Activated CD8-positive, alpha-beta T cell treated with anti-CD3 and anti-CD28 coated beads, Interleukin-2, amount 10 ng/mL, durations not matched to agents 7 days and 5 days (primary cell): ENCODE data around the gene FARSB. TPM values are rescaled to one million over a fixed set of nuclear protein-coding genes. Genes with fewer than 3 reads are reported as not detected.
"Not testable (repeated sequence)": the region's sequence is repeated elsewhere in the genome, so short reads cannot be mapped to it uniquely, and the experiment has no call there.

Experiments used
- ATAC-seq: fragments of 150-1000 bp; cut with Tn5 transposase; one replicate; pipeline ENCODE4 v1.10.0; 2021; ENCODE audit warnings: moderate library complexity
- CTCF ChIA-PET: fragments of 350-600 bp; sonication (Branson Sonifier 250); formaldehyde crosslinking; loops from one replicate; lab custom pipeline; 2021; ENCODE audit warnings: antibody characterized with exemption; lab: Charles Lee
- POLR2A ChIA-PET: fragments of 350-600 bp; sonication (Branson Sonifier 250); formaldehyde crosslinking; loops from one replicate; lab custom pipeline; 2021; ENCODE audit warnings: antibody characterized with exemption; lab: Charles Lee
- DNase-seq: peaks from one replicate; pipeline ENCODE4 v3.0.0-alpha.2; 2020
- H3K27ac Mint-ChIP-seq: one replicate; pipeline ENCODE4 v1.8.0; 2021; ENCODE audit warnings: mild to moderate bottlenecking, mixed read lengths
- H3K27me3 Mint-ChIP-seq: one replicate; pipeline ENCODE4 v1.8.0; 2021; ENCODE audit warnings: low read depth, mixed read lengths
- H3K36me3 Mint-ChIP-seq: one replicate; pipeline ENCODE4 v1.8.0; 2021; ENCODE audit warnings: low read depth, mixed read lengths
- H3K4me1 Mint-ChIP-seq: one replicate; pipeline ENCODE4 v1.8.0; 2021; ENCODE audit warnings: low read depth, mixed read lengths
- H3K4me3 Mint-ChIP-seq: one replicate; pipeline ENCODE4 v1.8.0; 2021; ENCODE audit warnings: mild to moderate bottlenecking, mixed read lengths
- H3K9me3 Mint-ChIP-seq: one replicate; pipeline ENCODE4 v1.8.0; 2022; ENCODE audit warnings: mixed read lengths; ENCODE audit not compliant: insufficient read depth
- total RNA-seq, 2 experiments: library from RNA; stranded (reverse); gene quantifications; one replicate each; pipeline ENCODE4 v1.2.3, GENCODE V29; 2021

The FARSB gene
- total RNA-seq, 2 experiments from 2014 or later, result 26.9 to 28.0 TPM

DNA sequence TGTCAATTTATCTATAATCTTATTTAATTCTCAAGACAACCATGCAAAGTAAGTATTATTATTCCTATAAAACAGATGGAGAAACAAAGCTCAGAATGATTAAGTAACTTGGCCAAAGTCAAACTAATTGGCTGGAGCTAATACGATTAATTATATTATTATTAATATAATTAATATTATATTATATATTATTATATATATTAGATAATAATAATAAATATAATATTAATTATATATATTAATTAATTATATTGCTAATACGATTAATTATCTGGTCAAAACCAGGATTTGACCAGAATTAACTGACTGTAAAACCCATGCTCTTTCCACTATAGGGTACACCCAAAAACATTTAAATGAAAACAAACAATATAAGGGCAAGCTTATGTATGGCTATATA, 52.4 kb downstream of the FARSB start:
- CTCF ChIA-PET, result no interaction called here
- Mint-ChIP-seq H3K36me3 (peaks cover 21% of the 10 kb centered on the region), H3K27ac (no peak overlapping the region), H3K4me3 (no peak overlapping the region), H3K27me3 (no peaks in the 10 kb centered on the region), H3K4me1 (no peaks in the 10 kb centered on the region), H3K9me3 (no peaks in the 10 kb centered on the region)
- POLR2A ChIA-PET, result no interaction called here
- DNase-seq (no peak), ATAC-seq (no peak)

- DNase-seq (no peak), ATAC-seq (no peak)
- Mint-ChIP-seq H3K27me3 (no peaks in the 10 kb centered on the region), H3K27ac (no peak overlapping the region), H3K4me3 (no peak overlapping the region), H3K4me1 (no peaks in the 10 kb centered on the region), H3K9me3 (no peaks in the 10 kb centered on the region), H3K36me3 (peaks cover 31% of the 10 kb centered on the region)
- CTCF ChIA-PET, result interaction anchor here (1.1 kb wide), 1 partner anchor 16 kb away, joined by 3 read pairs; no protein-coding TSS in a partner anchor
- POLR2A ChIA-PET, result no interaction called here
Observed at GRCh38 chr2:222598611-222599010, 57.3 kb downstream of the FARSB start.

- ChIA-PET CTCF (interaction anchor here (1.3 to 1.7 kb wide), 2 partner anchors 9 to 16 kb away, joined by 3 to 5 read pairs; no protein-coding TSS in a partner anchor), POLR2A (no interaction called here)
- no peak overlapping the region for H3K27ac Mint-ChIP-seq
- DNase-seq (no peak), ATAC-seq (no peak)
- H3K4me3 Mint-ChIP-seq, result no peak overlapping the region
- H3K27me3 Mint-ChIP-seq, result no peaks in the 10 kb centered on the region
- H3K9me3 Mint-ChIP-seq, result no peaks in the 10 kb centered on the region
- no peaks in the 10 kb centered on the region for H3K4me1 Mint-ChIP-seq
- H3K36me3 Mint-ChIP-seq, result peaks cover 54% of the 10 kb centered on the region
Observed at GRCh38 chr2:222595581-222595980, 60.3 kb downstream of the FARSB start.

- Mint-ChIP-seq H3K4me3 (no peak overlapping the region), H3K36me3 (peaks cover 57% of the 10 kb centered on the region), H3K4me1 (no peaks in the 10 kb centered on the region), H3K27me3 (no peaks in the 10 kb centered on the region), H3K27ac (no peak overlapping the region), H3K9me3 (no peaks in the 10 kb centered on the region)
- DNase-seq (no peak), ATAC-seq (no peak)
- ChIA-PET CTCF (interaction anchor here (0.6 to 1.7 kb wide), 6 partner anchors 10 to 276 kb away, joined by 3 to 5 read pairs (median 4); no protein-coding TSS in a partner anchor), POLR2A (no interaction called here)
Observed at GRCh38 chr2:222594679-222595078, 61.2 kb downstream of the FARSB start.

DNA sequence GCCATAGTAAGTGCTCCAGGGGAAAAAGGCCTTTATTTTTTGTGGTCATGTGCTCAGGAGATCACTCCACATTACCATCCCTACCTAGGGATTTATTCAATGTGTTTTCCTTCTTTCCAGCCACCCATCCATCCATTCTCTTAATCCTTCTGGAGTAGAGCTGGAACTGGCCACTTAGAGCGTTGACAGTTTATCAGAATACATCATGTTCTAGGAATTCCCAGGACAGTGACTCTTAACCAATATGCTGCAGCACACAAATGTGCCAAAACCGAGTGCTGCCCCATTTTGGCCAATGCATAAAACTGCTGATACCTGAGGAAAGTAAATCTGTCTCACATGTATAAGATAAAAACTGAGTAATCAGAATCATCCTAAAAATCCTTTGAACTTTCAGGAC, 63.7 kb downstream of the FARSB start:
- H3K27me3 Mint-ChIP-seq, result no peaks in the 10 kb centered on the region
- ATAC-seq (no peak), DNase-seq (no peak)
- H3K9me3 Mint-ChIP-seq, result no peaks in the 10 kb centered on the region
- POLR2A ChIA-PET, result no interaction called here
- peaks cover 59% of the 10 kb centered on the region for H3K36me3 Mint-ChIP-seq
- no peak overlapping the region for H3K27ac Mint-ChIP-seq
- CTCF ChIA-PET, result interaction anchor here (0.7 kb wide), 1 partner anchor 9 kb away, joined by 3 read pairs; no protein-coding TSS in a partner anchor
- no peaks in the 10 kb centered on the region for H3K4me1 Mint-ChIP-seq
- H3K4me3 Mint-ChIP-seq, result no peak overlapping the region

DNA sequence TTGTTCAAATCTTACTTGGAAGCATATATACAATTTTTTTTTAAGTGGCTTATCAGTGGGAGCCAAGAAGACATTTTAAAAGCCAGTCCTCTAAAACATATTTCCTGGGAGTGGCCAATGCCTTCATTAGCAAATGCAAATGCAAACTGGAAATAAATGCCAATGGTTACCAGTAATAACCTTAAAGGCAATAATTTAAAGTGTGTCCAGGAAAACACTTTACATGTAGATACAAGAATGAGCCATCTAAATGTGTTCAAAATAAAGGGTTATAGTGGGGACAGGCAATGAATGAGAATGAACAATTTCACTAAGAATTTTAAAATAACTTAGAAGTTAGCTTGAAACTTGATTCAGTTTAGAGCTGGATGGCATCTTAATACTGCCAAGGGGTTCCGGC, 64.2 kb downstream of the FARSB start:
- ChIA-PET POLR2A (no interaction called here), CTCF (no interaction called here)
- DNase-seq (no peak), ATAC-seq (no peak)
- no peak overlapping the region for H3K4me3 Mint-ChIP-seq
- H3K27ac Mint-ChIP-seq, result no peak overlapping the region
- H3K36me3 Mint-ChIP-seq, result peaks cover 61% of the 10 kb centered on the region
- no peaks in the 10 kb centered on the region for H3K9me3 Mint-ChIP-seq
- no peaks in the 10 kb centered on the region for H3K4me1 Mint-ChIP-seq
- H3K27me3 Mint-ChIP-seq, result no peaks in the 10 kb centered on the region

GRCh38 chr2:222584589-222584988, 71.3 kb downstream of the FARSB start:
- H3K4me1 Mint-ChIP-seq, H3K9me3 Mint-ChIP-seq, ATAC-seq, CTCF ChIA-PET, H3K27me3 Mint-ChIP-seq, POLR2A ChIA-PET, DNase-seq, H3K27ac Mint-ChIP-seq, H3K4me3 Mint-ChIP-seq: not testable (repeated sequence)
- peaks cover 53% of the 10 kb centered on the region for H3K36me3 Mint-ChIP-seq

- H3K4me1 Mint-ChIP-seq, result peaks cover 5% of the 10 kb centered on the region
- H3K27me3 Mint-ChIP-seq, result no peaks in the 10 kb centered on the region
- peaks cover 47% of the 10 kb centered on the region for H3K36me3 Mint-ChIP-seq
- no peaks in the 10 kb centered on the region for H3K9me3 Mint-ChIP-seq
- ChIA-PET POLR2A (no interaction called here), CTCF (no interaction called here)
- ATAC-seq (no peak), DNase-seq (no peak)
- no peak overlapping the region for H3K27ac Mint-ChIP-seq
- no peak overlapping the region for H3K4me3 Mint-ChIP-seq
Observed at GRCh38 chr2:222582928-222583327, 73.0 kb downstream of the FARSB start.

GRCh38 chr2:222577341-222577740, 78.6 kb downstream of the FARSB start:
- Mint-ChIP-seq H3K9me3 (no peaks in the 10 kb centered on the region), H3K4me3 (no peak overlapping the region), H3K27ac (no peak overlapping the region), H3K36me3 (peaks cover 14% of the 10 kb centered on the region), H3K27me3 (no peaks in the 10 kb centered on the region), H3K4me1 (peaks cover 10% of the 10 kb centered on the region)
- DNase-seq, result no peak
- POLR2A ChIA-PET, result no interaction called here
- ATAC-seq, result no peak
- CTCF ChIA-PET, result interaction anchor here (2.2 kb wide), 1 partner anchor 16 kb away, joined by 7 read pairs; no protein-coding TSS in a partner anchor

DNA sequence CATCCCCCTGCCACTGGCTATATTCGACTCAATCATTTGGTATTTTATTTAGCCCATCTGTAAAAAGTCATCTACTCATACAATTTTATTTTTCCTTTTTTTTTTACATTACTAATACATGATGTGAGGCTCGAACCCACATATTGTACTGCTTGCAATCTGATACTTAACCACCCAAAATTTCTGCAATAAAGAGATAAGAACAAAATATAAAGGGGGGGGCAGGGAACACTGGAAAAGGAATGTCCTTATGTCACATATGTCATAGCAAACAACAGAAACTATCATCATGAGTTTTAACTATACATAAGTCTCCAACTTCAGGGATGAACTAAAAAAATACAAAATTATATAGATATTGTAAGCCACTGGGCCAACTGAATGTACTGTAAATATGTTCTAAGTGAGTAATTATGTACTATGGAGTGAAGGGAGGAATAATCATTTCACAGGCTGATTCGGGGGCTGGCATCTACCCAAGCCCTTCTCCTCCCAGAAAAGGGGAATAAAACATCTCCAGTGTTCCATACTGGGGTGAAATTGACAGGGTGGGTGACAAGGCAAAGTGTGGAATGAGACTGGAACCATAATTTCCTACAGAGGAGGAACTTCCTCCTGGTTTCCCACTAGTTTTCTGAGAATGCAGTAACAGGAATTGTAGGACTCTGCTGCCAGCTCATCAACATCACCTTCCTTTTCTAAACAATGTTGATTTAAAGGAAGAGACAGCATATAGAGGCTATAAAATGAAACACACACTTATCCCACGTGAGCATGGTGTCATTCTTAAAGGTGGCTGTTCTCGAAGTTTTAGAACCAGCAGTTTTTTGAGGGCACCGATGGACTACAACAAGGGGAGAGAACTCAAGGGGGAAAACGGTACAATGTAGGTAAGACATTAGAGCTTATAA, 79.5 kb downstream of the FARSB start:
- Mint-ChIP-seq H3K36me3 (peaks cover 13% of the 10 kb centered on the region), H3K4me1 (peaks cover 10% of the 10 kb centered on the region), H3K4me3 (no peak overlapping the region), H3K27ac (no peak overlapping the region), H3K9me3 (no peaks in the 10 kb centered on the region), H3K27me3 (no peaks in the 10 kb centered on the region)
- POLR2A ChIA-PET, result no interaction called here
- CTCF ChIA-PET, result interaction anchor here (2.8 kb wide), 1 partner anchor 14 kb away, joined by 9 read pairs; no protein-coding TSS in a partner anchor
- no peak for DNase-seq
- ATAC-seq, result no peak

DNA sequence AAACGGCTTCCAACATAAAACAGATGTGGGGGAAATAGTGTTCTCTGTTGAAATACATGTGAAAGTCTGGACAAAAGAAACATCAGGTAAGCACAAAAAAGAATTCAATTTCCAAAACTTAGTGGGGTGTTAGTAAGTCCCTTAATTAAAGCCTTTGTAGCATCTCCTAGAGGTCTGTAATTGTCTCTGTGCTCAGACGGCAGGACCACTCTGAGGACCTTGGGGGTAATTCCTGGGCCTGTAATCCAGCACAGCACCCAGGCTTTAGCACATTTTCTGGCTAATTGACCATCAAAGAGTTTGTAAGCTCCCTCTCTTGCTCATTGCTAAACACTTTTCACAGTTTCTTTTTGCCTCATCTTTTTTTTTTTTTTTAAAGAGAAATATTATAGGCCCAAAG, 80.3 kb downstream of the FARSB start:
- Mint-ChIP-seq H3K36me3 (peaks cover 19% of the 10 kb centered on the region), H3K4me3 (no peak overlapping the region), H3K4me1 (peaks cover 6% of the 10 kb centered on the region), H3K27ac (no peak overlapping the region), H3K9me3 (no peaks in the 10 kb centered on the region), H3K27me3 (no peaks in the 10 kb centered on the region)
- ATAC-seq, result no peak
- ChIA-PET POLR2A (no interaction called here), CTCF (interaction anchor here (2.8 kb wide), 1 partner anchor 13 kb away, joined by 9 read pairs; no protein-coding TSS in a partner anchor)
- no peak for DNase-seq

DNA sequence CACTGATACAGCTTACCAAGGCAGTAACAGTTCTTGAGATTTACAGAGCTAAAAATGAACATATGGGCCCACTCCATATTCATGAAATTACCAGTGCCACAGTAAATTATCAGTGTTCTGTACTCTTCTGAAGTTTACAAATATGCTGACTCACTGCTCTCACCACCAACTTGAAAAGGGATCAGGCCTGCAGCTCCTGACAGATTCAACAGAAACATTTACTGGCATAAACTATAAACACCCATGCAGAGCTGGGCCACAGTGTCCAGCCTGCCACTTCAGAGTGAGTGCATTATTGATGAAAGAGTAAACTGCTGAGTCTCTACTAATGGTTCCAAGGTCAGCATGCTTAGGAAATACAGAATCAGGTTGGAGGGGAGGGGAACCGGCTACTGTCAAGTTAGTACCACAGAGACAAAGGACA, 83.1 kb downstream of the FARSB start:
- Mint-ChIP-seq H3K4me1 (peaks cover 5% of the 10 kb centered on the region), H3K36me3 (peaks cover 25% of the 10 kb centered on the region), H3K4me3 (no peak overlapping the region), H3K27me3 (no peaks in the 10 kb centered on the region), H3K9me3 (no peaks in the 10 kb centered on the region), H3K27ac (peak overlapping the region; percentile 2)
- DNase-seq (no peak), ATAC-seq (no peak)
- POLR2A ChIA-PET, result no interaction called here
- CTCF ChIA-PET, result interaction anchor here (1.0 to 2.7 kb wide), 3 partner anchors 8 to 255 kb away, joined by 3 to 9 read pairs (median 4); no protein-coding TSS in a partner anchor
